Suppressor macrophage treated with lipopolysaccharide for 4 hours (primary cell): Measurements from ENCODE around the gene FBXW4.
"Not testable (repeated sequence)": the region's sequence is repeated elsewhere in the genome, so short reads cannot be mapped to it uniquely, and the experiment has no call there.

ENCODE experiments used
- DNase-seq: peaks from one replicate; pipeline ENCODE4 v3.0.0-alpha.2; 2020

Gene FBXW4

GRCh38 chr10:101651336-101651735 lies 43.6 kb downstream of the FBXW4 start:
- DNase-seq = no peak

GRCh38 chr10:101650863-101651262 lies 44.1 kb downstream of the FBXW4 start:
- DNase-seq = no peak

GRCh38 chr10:101649525-101650085 lies 45.4 kb downstream of the FBXW4 start:
- no peak for DNase-seq

GRCh38 chr10:101647255-101647654 lies 47.7 kb downstream of the FBXW4 start:
- DNase-seq = no peak

DNA sequence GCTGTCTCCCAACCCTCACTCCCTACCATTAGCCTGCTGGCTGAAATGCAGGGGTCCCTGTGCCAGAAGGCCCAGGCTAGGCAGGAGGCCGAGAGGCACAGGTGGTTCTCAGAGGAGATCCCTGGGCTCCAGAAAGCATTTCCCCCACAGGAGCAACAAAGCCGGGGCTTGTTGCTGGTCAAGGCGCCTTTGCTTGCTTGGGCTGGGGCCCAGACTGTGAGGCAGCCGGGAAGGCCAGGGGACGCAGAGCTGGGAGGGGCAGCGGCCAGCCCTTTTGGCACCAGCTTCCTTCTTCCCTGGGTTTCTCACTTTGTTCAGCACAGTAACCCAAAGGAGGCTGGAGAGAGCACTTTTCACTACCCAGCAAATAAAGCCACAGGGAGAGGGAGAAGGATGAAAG lies 48.6 kb downstream of the FBXW4 start:
- no peak for DNase-seq

DNA sequence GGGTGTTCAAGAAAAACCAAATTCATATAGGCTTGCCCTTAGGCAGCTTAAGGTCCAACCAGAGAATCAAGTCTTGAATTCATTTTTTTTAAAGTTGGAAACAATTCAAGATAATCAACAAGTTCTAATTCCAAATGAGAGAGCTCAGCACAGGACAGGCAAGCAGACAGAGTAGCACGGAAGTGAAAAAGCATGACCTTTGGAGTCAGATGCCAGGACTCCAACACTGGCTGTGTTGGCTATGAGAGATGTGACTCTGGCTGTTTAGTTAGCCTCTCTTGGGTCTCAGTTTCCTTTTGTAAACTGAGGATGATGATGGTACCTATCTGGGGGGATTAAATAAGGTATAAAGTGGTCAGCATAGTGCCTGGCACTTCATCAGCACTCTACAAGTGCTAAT lies 49.3 kb downstream of the FBXW4 start:
- DNase-seq = no peak

DNA sequence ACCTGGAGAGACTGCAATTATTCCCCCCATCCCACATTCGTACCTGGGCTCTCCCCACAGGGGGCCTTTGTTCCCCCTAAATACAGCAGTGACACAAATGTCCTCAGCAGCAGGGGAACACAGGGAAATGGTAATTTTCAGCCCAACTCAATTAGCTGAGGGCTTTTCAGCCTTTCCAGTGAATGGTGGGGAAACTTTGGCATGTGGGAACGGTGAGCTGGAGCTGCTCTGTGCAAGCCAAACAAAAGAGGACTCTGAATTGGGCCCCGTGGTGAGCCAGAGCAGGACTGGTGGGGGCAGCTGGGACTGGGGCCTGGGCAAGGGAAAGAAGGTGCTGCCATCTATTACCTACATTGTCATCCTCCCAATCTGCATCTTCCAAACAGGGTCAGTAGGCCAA lies 51.0 kb downstream of the FBXW4 start:
- no peak for DNase-seq

GRCh38 chr10:101643546-101643945 lies 51.4 kb downstream of the FBXW4 start:
- no peak for DNase-seq

GRCh38 chr10:101639141-101639900 lies 55.6 kb downstream of the FBXW4 start:
- no peak for DNase-seq

- DNase-seq = not testable (repeated sequence)
These were observed 61.5 kb downstream of the FBXW4 start for GRCh38 chr10:101633510-101633909.

DNA sequence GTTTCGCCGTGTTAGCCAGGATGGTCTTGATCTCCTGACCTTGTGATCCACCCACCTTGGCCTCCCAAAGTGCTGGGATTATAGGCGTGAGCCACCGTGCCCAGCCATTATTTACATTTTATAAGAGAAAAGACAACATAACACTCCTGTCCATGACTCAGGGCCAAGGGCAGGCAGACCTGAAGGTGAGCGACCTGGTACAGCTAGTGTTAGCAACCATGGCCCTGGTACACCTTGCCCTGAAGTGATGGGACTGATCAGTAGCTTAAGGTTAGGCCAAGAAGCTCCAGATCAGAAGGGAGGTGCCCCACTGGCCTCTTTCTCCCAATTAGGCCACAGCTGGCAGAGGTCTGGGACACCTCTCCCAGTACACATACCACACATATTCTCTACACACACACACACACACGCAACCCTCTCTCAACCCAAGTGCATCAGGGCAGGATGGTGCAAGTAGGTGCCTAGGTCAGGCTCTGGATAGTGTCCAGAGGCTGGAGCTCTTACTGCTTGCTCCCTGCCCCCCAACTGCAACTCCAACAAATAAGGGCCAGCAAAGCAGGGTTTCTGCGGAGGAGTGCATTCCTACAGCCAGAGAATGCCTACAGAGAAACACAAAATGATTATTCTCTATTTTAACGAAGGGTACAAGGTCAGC lies 63.0 kb downstream of the FBXW4 start:
- DNase-seq = no peak

- DNase-seq = no peak
These were observed 64.4 kb downstream of the FBXW4 start for GRCh38 chr10:101630633-101630920.

GRCh38 chr10:101629837-101630632 lies 64.9 kb downstream of the FBXW4 start:
- DNase-seq = no peak

GRCh38 chr10:101625821-101626412 lies 69.1 kb downstream of the FBXW4 start:
- no peak for DNase-seq

GRCh38 chr10:101624526-101625102 lies 70.4 kb downstream of the FBXW4 start:
- DNase-seq = no peak

DNA sequence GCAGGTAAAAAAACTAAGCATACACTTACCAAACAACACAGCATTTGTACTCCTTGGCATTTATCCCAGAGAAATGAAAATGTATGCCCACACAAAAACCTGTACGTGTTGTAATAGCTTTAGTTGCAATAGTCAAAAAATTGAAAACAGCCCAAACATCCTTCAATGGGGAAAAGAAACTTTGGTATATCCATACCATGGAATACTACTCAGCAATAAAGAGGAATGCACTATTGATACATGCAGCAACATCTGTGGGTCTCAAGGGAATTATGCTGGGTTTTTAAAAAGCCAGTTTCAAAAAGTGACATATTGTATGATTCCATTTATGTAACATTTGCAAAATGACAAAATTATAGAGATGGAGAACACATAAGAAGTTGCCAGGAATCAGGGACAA lies 71.4 kb downstream of the FBXW4 start:
- no peak for DNase-seq

- no peak for DNase-seq
These were observed 75.0 kb downstream of the FBXW4 start for GRCh38 chr10:101619983-101620382.

GRCh38 chr10:101618871-101619270 lies 76.1 kb downstream of the FBXW4 start:
- no peak for DNase-seq

DNA sequence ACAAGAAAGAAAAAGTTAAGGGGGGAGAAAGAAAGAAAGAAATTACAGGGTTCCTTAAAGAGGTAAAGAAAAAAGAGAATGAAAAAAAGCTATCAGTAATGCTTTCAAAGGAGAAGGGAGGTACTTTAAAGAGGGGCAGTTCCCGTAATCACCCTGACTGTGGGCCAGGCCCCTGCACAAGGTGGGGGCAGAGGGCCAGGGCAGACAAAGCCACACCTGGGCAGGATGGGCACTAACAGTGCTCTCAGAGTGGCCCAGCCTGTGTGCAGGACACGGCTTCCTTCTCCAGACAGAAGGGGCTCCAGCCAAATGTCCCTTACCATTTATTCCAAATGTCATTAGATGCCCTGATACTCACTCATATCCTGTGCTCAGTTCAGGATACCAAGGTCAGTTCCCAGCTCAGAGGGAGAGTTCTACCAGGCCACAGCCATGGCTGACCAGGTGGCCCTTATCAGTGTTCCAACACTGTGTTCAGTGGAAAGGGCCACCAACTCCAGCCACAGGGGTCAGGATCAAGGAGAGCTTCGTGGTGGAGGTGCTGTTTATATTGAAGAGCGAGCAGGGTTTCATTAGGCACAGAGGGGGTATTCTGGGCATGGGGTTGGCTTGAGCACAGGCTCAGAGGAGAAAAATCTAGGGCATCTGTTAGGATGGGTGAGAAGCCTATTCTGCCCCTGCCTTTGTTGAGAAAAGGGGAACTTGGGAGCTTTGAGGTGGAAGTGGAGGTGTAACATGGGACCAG lies 77.0 kb downstream of the FBXW4 start:
- DNase-seq = no peak

DNA sequence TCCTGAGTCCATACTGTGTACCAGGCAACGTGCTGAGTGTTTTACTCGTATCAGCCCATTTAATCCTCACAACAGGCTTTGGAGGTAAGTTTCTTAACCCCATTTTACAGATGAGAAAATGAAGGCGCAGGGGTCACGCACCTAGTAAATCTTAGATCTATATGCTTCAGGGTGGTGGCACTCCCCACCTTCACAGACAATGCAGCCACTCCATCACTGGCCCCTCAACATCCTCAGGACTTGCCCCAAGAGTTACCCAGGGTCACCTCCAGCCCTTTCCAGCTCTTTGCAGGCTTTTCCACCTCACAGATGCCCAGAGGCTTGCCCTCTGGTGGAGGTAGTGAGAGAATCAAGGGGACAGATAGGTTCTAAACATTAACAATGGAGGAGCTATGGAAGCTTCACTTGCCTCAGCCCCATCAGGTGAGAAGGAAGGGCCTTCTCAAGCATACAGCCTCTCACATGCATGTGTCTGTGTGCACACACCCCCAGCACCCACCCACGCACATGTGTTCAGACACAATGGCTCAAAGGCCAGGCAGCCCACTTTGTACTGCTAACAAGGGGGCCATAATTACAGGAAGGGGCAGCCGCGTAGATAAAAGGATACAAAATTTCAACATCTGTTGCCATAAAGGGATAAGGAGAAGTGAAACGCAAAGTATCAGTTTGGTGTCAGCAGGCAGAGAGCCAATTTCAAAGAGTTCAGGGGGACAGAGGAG lies 77.7 kb downstream of the FBXW4 start:
- peak; percentile 27 for DNase-seq

DNA sequence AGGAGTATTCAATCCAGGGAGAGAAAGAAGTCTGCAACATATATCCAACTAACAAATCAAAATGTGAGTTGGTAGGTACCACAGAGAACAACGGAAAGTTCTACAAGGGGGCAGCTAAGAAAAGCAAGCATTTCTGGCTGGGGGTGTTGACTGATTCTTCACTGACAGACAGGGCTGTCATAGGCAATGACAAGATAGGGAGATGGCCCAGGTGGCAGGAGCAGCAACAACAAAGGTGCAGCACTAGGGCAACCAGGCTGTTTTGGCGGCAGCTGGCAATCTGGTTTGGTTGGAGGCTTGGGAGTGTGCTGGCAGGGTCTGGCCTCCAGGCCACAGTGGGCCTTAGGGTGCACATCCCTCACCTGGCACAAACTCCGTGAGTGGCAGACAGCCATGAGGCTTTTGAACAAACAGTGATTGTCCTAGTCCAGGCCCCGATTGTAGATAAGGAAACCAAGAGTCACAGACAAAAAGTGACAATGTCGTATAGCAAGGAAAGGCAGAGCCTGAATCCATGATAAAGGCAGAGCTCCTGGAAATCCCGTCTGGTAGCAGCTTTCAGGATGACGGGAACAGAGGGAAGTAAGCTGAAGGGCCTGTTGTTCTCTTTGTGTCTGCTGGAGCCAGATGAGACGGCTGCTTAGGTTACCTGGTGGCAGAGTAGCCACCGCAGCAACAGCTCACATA lies 78.4 kb downstream of the FBXW4 start:
- no peak for DNase-seq
